GM23248 (cell line): ENCODE measurements around the gene IFT88. TPM values are rescaled to one million over a fixed set of nuclear protein-coding genes. Genes with fewer than 3 reads are reported as not detected.

Source experiments
- DNase-seq: peaks from one replicate; pipeline ENCODE4 v3.0.0-alpha.2; 2015
- H2AFZ ChIP-seq: fragments of 200-600 bp; sonication (generic); 2 replicates; pipeline ENCODE4 v1.6.1; 2016; ENCODE audit warnings: antibody characterized with exemption
- H3F3A ChIP-seq: fragments of 200-600 bp; sonication (generic); 2 replicates; pipeline ENCODE4 v1.6.1; 2016; ENCODE audit warnings: mild to moderate bottlenecking, antibody characterized with exemption, mixed run types; ENCODE audit not compliant: insufficient read depth
- H3K27ac ChIP-seq: fragments of 200-600 bp; sonication (generic); 2 replicates; pipeline ENCODE4 v1.5.1; 2016; ENCODE audit warnings: mild to moderate bottlenecking
- H3K27me3 ChIP-seq: fragments of 200-600 bp; sonication (generic); replicated peaks from 2 replicates; pipeline ENCODE4 v1.6.1; 2016; ENCODE audit warnings: mild to moderate bottlenecking; ENCODE audit not compliant: insufficient read depth
- H3K36me3 ChIP-seq: fragments of 200-600 bp; sonication (generic); 2 replicates; pipeline ENCODE4 v1.6.1; 2016; ENCODE audit warnings: low read depth, mild to moderate bottlenecking
- H3K4me1 ChIP-seq: fragments of 200-600 bp; sonication (generic); 2 replicates; pipeline ENCODE4 v1.6.1; 2016; ENCODE audit warnings: mild to moderate bottlenecking; ENCODE audit not compliant: insufficient read depth
- H3K4me2 ChIP-seq: fragments of 200-600 bp; sonication (generic); one replicate; pipeline ENCODE4 v1.6.1; 2016; ENCODE audit warnings: mild to moderate bottlenecking; ENCODE audit not compliant: unreplicated experiment
- H3K4me3 ChIP-seq: fragments of 200-600 bp; sonication (generic); 2 replicates; pipeline ENCODE4 v1.5.1; 2016; ENCODE audit warnings: mild to moderate bottlenecking
- H3K79me2 ChIP-seq: fragments of 200-600 bp; sonication (generic); 2 replicates; pipeline ENCODE4 v1.6.1; 2016; ENCODE audit warnings: mild to moderate bottlenecking; ENCODE audit not compliant: insufficient read depth
- H3K9ac ChIP-seq: fragments of 200-600 bp; sonication (generic); 2 replicates; pipeline ENCODE4 v1.6.1; 2016; ENCODE audit warnings: mild to moderate bottlenecking
- H3K9me2 ChIP-seq: fragments of 200-600 bp; sonication (generic); 2 replicates; pipeline ENCODE4 v1.6.1; 2016; ENCODE audit warnings: mixed run types, mild to moderate bottlenecking, moderate library complexity; ENCODE audit not compliant: insufficient read depth
- H3K9me3 ChIP-seq: fragments of 200-600 bp; sonication (generic); one replicate; pipeline ENCODE4 v1.6.1; 2017; ENCODE audit warnings: low read depth
- H4K20me1 ChIP-seq: fragments of 200-600 bp; sonication (generic); 2 replicates; pipeline ENCODE4 v1.6.0; 2016; ENCODE audit not compliant: insufficient read depth
- EZH2 ChIP-seq: fragments of 200-600 bp; sonication (generic); IDR thresholded peaks from 2 replicates; pipeline ENCODE4 v1.6.1; 2018; ENCODE audit warnings: antibody characterized with exemption, mild to moderate bottlenecking; ENCODE audit not compliant: insufficient read depth, poor library complexity, severe bottlenecking
- EZH2phosphoT487 ChIP-seq: fragments of 200-600 bp; sonication (generic); IDR thresholded peaks from 2 replicates; pipeline ENCODE4 v1.6.1; 2018; ENCODE audit warnings: antibody characterized with exemption, moderate library complexity, mild to moderate bottlenecking, low read depth; ENCODE audit not compliant: insufficient read depth
- WGBS, 2 experiments: methylation state at CpG; one replicate each; pipeline ENCODE4 v1.1.6; 2015 to 2017; ENCODE audit warnings: low lambda C conversion rate in 2 of 2, low coverage in 1 of 2; ENCODE audit errors: missing lambda C conversion rate in 2 of 2; 5-methylcytosine and 5-hydroxymethylcytosine counted together
- in situ Hi-C: fragments of 300-500 bp; cut with MboI; formaldehyde crosslinking; loops from 2 replicates; pipeline ENCODE4 v1.15.0; 2020
- polyA plus RNA-seq: library from polyadenylated mRNA; unstranded; fragments of >200 nt; fragmentation: Nextera tagmentation; extraction: Ambion mirVana; gene quantifications from 2 replicates; pipeline ENCODE4 v1.2.1, GENCODE V29; 2016
- total RNA-seq: library from RNA; depleted of rRNA; stranded (reverse); fragments of >200 nt; shearing (Covaris generic); gene quantifications from 2 replicates; pipeline ENCODE4 v1.2.3, GENCODE V29; 2014

Gene IFT88
- total and polyA plus RNA-seq, 2 experiments from 2014 or later = 10.3 to 11.4 TPM

DNA sequence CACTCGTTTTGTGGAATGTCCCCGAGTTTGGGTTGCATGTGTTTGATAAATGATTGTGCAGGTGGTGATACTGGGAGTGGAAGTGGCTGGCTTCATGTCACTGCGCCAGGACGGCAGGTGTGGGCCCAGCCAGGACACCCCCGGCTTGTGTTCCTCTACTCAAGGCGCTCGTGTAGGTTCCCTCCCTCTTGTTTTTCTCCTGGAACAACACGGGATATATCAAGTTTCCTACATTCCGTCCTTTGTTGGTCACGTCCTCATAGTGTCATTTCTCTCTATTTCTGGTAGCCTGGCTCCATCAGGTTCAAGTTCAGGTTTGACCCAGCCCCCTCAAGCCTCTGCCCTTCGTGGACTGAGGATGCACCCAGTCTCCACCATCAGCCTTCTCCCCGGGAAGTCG is 152.8 kb downstream of the IFT88 start:
- H3K27ac ChIP-seq = no peak overlapping the region
- DNase-seq = no peak
- no peaks in the 10 kb centered on the region for H3K79me2 ChIP-seq
- peaks cover 6% of the 10 kb centered on the region; the same call in 1 of the 2 replicates for H3K27me3 ChIP-seq
- no peaks in the 10 kb centered on the region for H3K9me2 ChIP-seq
- H4K20me1 ChIP-seq = no peaks in the 10 kb centered on the region
- H3K4me1 ChIP-seq = peaks cover 6% of the 10 kb centered on the region
- no peak overlapping the region for H3K4me3 ChIP-seq
- WGBS, 2 experiments = 88% methylated on average over 13 of the region's 13 CpGs
- H3K9ac ChIP-seq = no peak overlapping the region
- no peaks in the 10 kb centered on the region for H3K36me3 ChIP-seq
- H2AFZ ChIP-seq = no peak overlapping the region
- H3F3A ChIP-seq = peaks cover 12% of the 10 kb centered on the region; the same call in 1 of the 2 replicates
- TF ChIP-seq EZH2 = no peak
- no peak for TF ChIP-seq EZH2phosphoT487
- H3K9me3 ChIP-seq = no peaks in the 10 kb centered on the region
- H3K4me2 ChIP-seq = no peak overlapping the region
- in situ Hi-C loops = no loop called here

DNA sequence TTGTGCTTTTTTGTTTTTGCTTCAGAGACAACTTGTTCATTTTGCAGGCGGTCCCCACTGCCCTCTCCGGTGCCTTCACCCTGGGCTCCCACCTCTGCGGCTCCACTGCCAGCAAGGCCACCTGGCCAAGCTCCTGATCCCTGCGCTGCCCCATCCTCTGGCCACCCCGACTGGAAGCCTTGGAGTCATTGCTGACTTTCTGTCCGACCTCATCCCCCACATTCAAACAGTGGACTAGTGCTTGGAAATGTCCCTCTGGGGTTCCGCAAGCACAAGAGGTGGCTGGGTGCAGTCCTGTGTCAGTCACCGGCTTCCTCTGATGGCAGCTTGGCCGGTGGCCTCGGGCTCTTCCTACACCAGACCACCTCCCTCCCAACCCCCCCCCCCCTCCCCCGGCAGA is 153.5 kb downstream of the IFT88 start:
- H3K9me3 ChIP-seq = no peaks in the 10 kb centered on the region
- no peaks in the 10 kb centered on the region for H3K9me2 ChIP-seq
- no peak overlapping the region for H3K9ac ChIP-seq
- H3K4me2 ChIP-seq = no peak overlapping the region
- no peak for TF ChIP-seq EZH2phosphoT487
- no peak for TF ChIP-seq EZH2
- peaks cover 6% of the 10 kb centered on the region; the same call in 1 of the 2 replicates for H3K27me3 ChIP-seq
- no peak overlapping the region for H3K27ac ChIP-seq
- DNase-seq = no peak
- H3F3A ChIP-seq = peaks cover 6% of the 10 kb centered on the region; the same call in 1 of the 2 replicates
- no peaks in the 10 kb centered on the region for H4K20me1 ChIP-seq
- no peak overlapping the region for H3K4me3 ChIP-seq
- 77 to 80% methylated on average over 9 to 11 of the region's 11 CpGs for WGBS, 2 experiments
- in situ Hi-C loops = no loop called here
- no peaks in the 10 kb centered on the region for H3K4me1 ChIP-seq
- no peak overlapping the region for H2AFZ ChIP-seq
- H3K36me3 ChIP-seq = no peaks in the 10 kb centered on the region
- no peaks in the 10 kb centered on the region for H3K79me2 ChIP-seq

DNA sequence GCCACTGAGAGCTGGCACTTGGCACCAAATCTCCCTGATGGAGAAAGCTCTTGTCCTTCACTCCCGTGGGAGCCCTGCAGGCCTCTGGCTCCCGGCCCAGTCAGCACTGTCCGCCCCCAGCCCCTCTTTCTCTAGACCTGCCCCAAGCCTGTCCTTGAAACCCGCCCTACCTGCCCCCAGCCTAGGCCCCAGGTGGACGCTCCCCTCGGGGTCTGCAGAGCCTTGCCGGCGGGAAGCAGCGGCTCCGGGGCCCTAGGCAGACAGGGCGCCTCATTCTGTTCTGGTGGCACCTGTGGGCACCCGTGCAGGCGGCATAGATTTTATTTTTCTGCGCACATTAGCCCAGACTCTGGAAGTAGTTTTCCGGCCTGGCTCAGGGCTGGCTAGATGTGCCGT is 154.1 kb downstream of the IFT88 start:
- Histone ChIP-seq H3F3A (peaks cover 6% of the 10 kb centered on the region; the same call in 1 of the 2 replicates), H3K27me3 (peaks cover 6% of the 10 kb centered on the region; the same call in 1 of the 2 replicates), H4K20me1 (no peaks in the 10 kb centered on the region), H3K4me2 (no peak overlapping the region), H3K79me2 (no peaks in the 10 kb centered on the region), H3K4me3 (no peak overlapping the region), H3K9me3 (no peaks in the 10 kb centered on the region), H3K27ac (no peak overlapping the region), H3K4me1 (no peaks in the 10 kb centered on the region), H2AFZ (no peak overlapping the region), H3K9me2 (no peaks in the 10 kb centered on the region), H3K36me3 (no peaks in the 10 kb centered on the region), H3K9ac (no peak overlapping the region)
- WGBS, 2 experiments = 79 to 81% methylated on average over 15 to 16 of the region's 16 CpGs
- no peak for TF ChIP-seq EZH2
- no peak for TF ChIP-seq EZH2phosphoT487
- no peak for DNase-seq
- in situ Hi-C loops = no loop called here

DNA sequence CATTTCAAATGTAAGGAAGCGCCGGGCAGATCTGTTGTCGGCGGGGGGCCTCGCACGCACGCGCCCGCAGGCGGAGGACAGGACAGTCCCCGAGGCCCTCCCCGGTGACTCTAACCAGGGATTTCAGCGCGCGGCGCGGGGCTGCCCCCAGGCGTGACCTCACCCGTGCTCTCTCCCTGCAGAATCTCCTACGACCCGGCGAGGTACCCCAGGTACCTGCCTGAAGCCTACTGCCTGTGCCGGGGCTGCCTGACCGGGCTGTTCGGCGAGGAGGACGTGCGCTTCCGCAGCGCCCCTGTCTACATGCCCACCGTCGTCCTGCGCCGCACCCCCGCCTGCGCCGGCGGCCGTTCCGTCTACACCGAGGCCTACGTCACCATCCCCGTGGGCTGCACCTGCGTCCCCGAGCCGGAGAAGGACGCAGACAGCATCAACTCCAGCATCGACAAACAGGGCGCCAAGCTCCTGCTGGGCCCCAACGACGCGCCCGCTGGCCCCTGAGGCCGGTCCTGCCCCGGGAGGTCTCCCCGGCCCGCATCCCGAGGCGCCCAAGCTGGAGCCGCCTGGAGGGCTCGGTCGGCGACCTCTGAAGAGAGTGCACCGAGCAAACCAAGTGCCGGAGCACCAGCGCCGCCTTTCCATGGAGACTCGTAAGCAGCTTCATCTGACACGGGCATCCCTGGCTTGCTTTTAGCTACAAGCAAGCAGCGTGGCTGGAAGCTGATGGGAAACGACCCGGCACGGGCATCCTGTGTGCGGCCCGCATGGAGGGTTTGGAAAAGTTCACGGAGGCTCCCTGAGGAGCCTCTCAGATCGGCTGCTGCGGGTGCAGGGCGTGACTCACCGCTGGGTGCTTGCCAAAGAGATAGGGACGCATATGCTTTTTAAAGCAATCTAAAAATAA is 154.7 kb downstream of the IFT88 start:
- Histone ChIP-seq H3K4me3 (peak overlapping the region; percentile 50), H3K79me2 (no peaks in the 10 kb centered on the region), H3K27me3 (peaks cover 6% of the 10 kb centered on the region; the same call in 1 of the 2 replicates), H3K4me2 (peak overlapping the region; percentile 67), H3K27ac (no peak overlapping the region), H3K36me3 (no peaks in the 10 kb centered on the region), H4K20me1 (no peaks in the 10 kb centered on the region), H3F3A (peaks cover 6% of the 10 kb centered on the region; the same call in 1 of the 2 replicates), H3K9me3 (no peaks in the 10 kb centered on the region), H3K9ac (peak overlapping the region; percentile 15; the same call in 1 of the 2 replicates), H3K9me2 (no peaks in the 10 kb centered on the region), H2AFZ (peak overlapping the region; percentile 51), H3K4me1 (no peaks in the 10 kb centered on the region)
- DNase-seq = peak; percentile 68
- TF ChIP-seq EZH2phosphoT487 (no peak), EZH2 (no peak)
- WGBS, 2 experiments = 28 to 30% methylated on average over 79 to 81 of the region's 81 CpGs
- in situ Hi-C loops = no loop called here
